ENCODE data around the gene RBM48. TPM values are rescaled to one million over a fixed set of nuclear protein-coding genes. Genes with fewer than 3 reads are reported as not detected.

The RBM48 gene
- polyA plus RNA-seq, 3 donors = 5.2 to 8.5 (median 6.1) TPM

- H3K36me3 ChIP-seq (replicated peaks in 1 of 2; ENCODE audit: control insufficient read depth in 1 of 2, insufficient read depth in 2 of 2, low read length in 2 of 2) = peaks cover 89 to 92% of the 10 kb centered on the region in 2 donors
- H3K36me3 Mint-ChIP-seq = peaks cover 67 to 78% of the 10 kb centered on the region in 2 donors
Observed at GRCh38 chr7:92576296-92576695, 47.7 kb downstream of the RBM48 start.

DNA sequence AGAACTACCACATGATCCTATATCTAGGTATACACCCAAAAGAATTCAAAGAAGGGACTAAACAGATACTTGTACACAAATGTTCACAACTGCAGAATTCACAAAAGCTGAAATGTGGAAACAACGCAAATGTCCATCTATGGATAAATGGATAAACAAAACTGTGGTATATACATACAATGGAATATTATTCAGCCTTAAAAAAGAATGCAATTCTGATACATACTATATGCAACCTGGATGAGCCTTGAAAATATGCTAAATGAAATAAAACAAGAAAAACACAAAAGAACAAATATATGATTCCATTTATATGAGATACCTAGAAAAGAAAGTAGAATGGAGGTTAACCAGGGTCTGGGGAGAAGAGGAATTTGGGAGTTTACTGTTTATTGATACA, 54.4 kb downstream of the RBM48 start:
- DNase-seq = no peak
- Histone ChIP-seq H3K79me2 (ENCODE audit: insufficient read depth, low read length) (peaks cover 77% of the 10 kb centered on the region), H2AFZ (ENCODE audit: insufficient read depth, low read depth, low read length, poor library complexity, severe bottlenecking) (no peak overlapping the region), H3K36me3 (replicated peaks in 1 of 2; ENCODE audit: control insufficient read depth in 1 of 2, insufficient read depth in 2 of 2, low read length in 2 of 2) (peaks cover 32 to 35% of the 10 kb centered on the region in 2 donors), H3K4me2 (replicated peaks; ENCODE audit: extremely low read depth, low read length, poor library complexity, severe bottlenecking) (no peak overlapping the region), H3K9ac (ENCODE audit: insufficient read depth, low read length, poor library complexity, severe bottlenecking) (no peak overlapping the region), H3K27ac (ENCODE audit: low read depth in 1 of 2, low read length in 2 of 2) (no peak overlapping the region), H3K9me3 (replicated peaks in 1 of 2; ENCODE audit: control insufficient read depth in 1 of 2, insufficient read depth in 1 of 2, low read length in 2 of 2) (no peaks in the 10 kb centered on the region), H3K4me3 (replicated peaks in 1 of 3; ENCODE audit: low read depth in 2 of 3, low read length in 3 of 3) (no peak overlapping the region), H3K4me1 (ENCODE audit: control insufficient read depth in 1 of 2, insufficient read depth in 2 of 2, low read length in 2 of 2) (peaks cover 0 to 6% of the 10 kb centered on the region in 2 donors), H4K20me1 (ENCODE audit: insufficient read depth, low read length) (peaks cover 72% of the 10 kb centered on the region), H3K27me3 (ENCODE audit: control insufficient read depth in 2 of 2, insufficient read depth in 2 of 2, low read length in 2 of 2) (no peaks in the 10 kb centered on the region)
- Mint-ChIP-seq H3K27ac (no peak overlapping the region), H3K4me3 (no peak overlapping the region), H3K4me1 (peaks cover 19% of the 10 kb centered on the region), H3K36me3 (peaks cover 29 to 34% of the 10 kb centered on the region in 2 donors), H3K27me3 (ENCODE audit: low read depth in 3 of 3) (no peaks in the 10 kb centered on the region), H3K9me3 (peaks cover 0 to 2% (median 0%) of the 10 kb centered on the region in 7 donors)
- TF ChIP-seq CTCF (IDR thresholded peaks at IDR 0.05) = no peak
- intact Hi-C loops (cut with micrococcal nuclease) = no loop called here
- no CpG with 5 or more reads among the region's 1 CpG for WGBS (ENCODE audit: insufficient coverage)

More at GRCh38 chr7:92576296-92576695, 47.7 kb downstream of the RBM48 start:
- Histone ChIP-seq H2AFZ (ENCODE audit: insufficient read depth, low read depth, low read length, poor library complexity, severe bottlenecking) (no peak overlapping the region), H3K4me1 (ENCODE audit: control insufficient read depth in 1 of 2, insufficient read depth in 2 of 2, low read length in 2 of 2) (no peaks in the 10 kb centered on the region), H3K9me3 (replicated peaks in 1 of 2; ENCODE audit: control insufficient read depth in 1 of 2, insufficient read depth in 1 of 2, low read length in 2 of 2) (no peaks in the 10 kb centered on the region), H3K27me3 (ENCODE audit: control insufficient read depth in 2 of 2, insufficient read depth in 2 of 2, low read length in 2 of 2) (no peaks in the 10 kb centered on the region), H3K79me2 (ENCODE audit: insufficient read depth, low read length) (peaks cover 13% of the 10 kb centered on the region), H3K4me3 (replicated peaks in 1 of 3; ENCODE audit: low read depth in 2 of 3, low read length in 3 of 3) (no peak overlapping the region), H3K27ac (ENCODE audit: low read depth in 1 of 2, low read length in 2 of 2) (no peak overlapping the region), H3K9ac (ENCODE audit: insufficient read depth, low read length, poor library complexity, severe bottlenecking) (no peak overlapping the region), H3K4me2 (replicated peaks; ENCODE audit: extremely low read depth, low read length, poor library complexity, severe bottlenecking) (no peak overlapping the region), H4K20me1 (ENCODE audit: insufficient read depth, low read length) (peaks cover 15% of the 10 kb centered on the region)
- TF ChIP-seq CTCF (IDR thresholded peaks at IDR 0.05) = no peak
- Mint-ChIP-seq H3K4me1 (peaks cover 1% of the 10 kb centered on the region), H3K9me3 (peaks cover 0 to 2% (median 0%) of the 10 kb centered on the region in 7 donors), H3K4me3 (no peak overlapping the region), H3K27ac (no peak overlapping the region), H3K27me3 (ENCODE audit: low read depth in 3 of 3) (no peaks in the 10 kb centered on the region)
- WGBS (ENCODE audit: insufficient coverage) = 90% methylated on average over 2 of the region's 3 CpGs
- intact Hi-C loops (cut with micrococcal nuclease) = no loop called here
- no peak for DNase-seq
